ENCODE results near the gene ABCG4.

DNA sequence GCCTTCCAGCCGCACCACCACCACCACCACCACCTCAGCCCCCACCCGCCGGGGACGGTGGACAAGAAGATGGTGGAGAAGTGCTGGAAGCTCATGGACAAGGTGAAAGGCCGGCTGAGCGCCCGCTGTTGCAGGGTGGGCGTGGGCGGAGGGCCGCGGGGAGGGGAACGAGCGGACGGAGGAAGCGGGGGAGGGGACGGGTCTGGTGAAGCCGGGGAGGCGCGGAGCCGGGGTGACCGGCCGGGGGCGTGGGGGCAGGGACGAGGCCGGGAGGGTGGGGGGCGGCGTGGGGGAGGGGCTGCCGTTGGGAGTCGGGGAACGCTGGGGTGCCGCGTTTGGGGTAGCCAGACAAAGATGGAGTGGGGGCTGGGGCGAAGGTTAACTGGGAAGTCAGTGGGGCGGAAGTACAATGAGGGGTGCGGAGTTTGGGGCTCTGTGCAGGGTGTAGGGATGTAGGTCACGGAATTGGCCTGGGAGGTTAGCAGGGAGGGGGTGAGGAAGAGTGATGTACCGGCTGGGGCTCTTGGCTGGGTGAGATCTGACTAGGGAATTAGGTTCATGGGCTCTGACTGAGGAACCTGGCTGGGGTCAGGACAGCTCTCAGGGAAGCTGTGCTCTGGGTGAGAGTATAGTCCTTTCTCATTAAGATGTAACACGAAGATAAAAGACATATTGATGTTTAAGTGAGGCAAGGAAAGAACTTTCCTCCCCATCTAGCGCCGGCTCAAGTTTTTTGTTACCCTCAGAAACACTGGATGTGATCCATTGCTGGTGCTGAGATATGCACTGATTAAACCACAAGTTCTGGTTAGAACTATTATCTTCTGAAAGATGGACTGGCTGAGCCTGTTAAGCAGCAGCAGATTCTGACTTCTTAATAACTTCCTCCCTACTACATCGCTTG, 57.9 kb downstream of the ABCG4 start:
- TF ChIP-seq CTCF (IDR thresholded peaks at IDR 0.05) (no peak), EP300 (IDR thresholded peaks at IDR 0.05) (no peak), POLR2A (IDR thresholded peaks at IDR 0.05) (no peak)
